B cell (primary cell): ENCODE data around the gene MFSD2A.

Source experiments
- CTCF ChIP-seq: fragments of 200-600 bp; IDR thresholded peaks from one replicate; pipeline ENCODE4 v1.8.0; 2022; ENCODE audit warnings: antibody characterized with exemption, mild to moderate bottlenecking
- EZH2 ChIP-seq: IDR thresholded peaks from 2 replicates; pipeline ENCODE4 v1.6.1; 2012; ENCODE audit warnings: borderline replicate concordance, low read depth, mild to moderate bottlenecking, moderate library complexity, low read length; ENCODE audit not compliant: insufficient read depth, poor library complexity, severe bottlenecking

GRCh38 chr1:39976732-39977131 is 21.8 kb downstream of the MFSD2A start:
- TF ChIP-seq CTCF, result no peak
- no peak for TF ChIP-seq EZH2
